Thoracic aorta (tissue), 2 donors: ENCODE results near the gene PTPN6. TPM values are rescaled to one million over a fixed set of nuclear protein-coding genes. Genes with fewer than 3 reads are reported as not detected.

Source experiments
- ATAC-seq: fragments of 150-250 bp; one replicate; pipeline ENCODE4 v1.8.0; 2017; ENCODE audit warnings: low read depth; ENCODE audit not compliant: insufficient number of reproducible peaks, low FRiP score
- DNase-seq: peaks from one replicate; pipeline ENCODE4 v3.0.0-alpha.2; 2020; ENCODE audit warnings: low spot score
- H3K27ac ChIP-seq, 2 donors: fragments of 200-600 bp; sonication (generic); 1 replicate in 1 of 2; 2 replicates in 1 of 2; pipeline ENCODE4 v1.5.1; 2016; ENCODE audit warnings: mild to moderate bottlenecking in 2 of 2, moderate library complexity in 2 of 2
- H3K27me3 ChIP-seq: fragments of 200-600 bp; sonication (generic); replicated peaks from 2 replicates; pipeline ENCODE4 v1.6.0; 2016; ENCODE audit warnings: mild to moderate bottlenecking; ENCODE audit not compliant: insufficient read depth
- H3K36me3 ChIP-seq: fragments of 200-600 bp; sonication (generic); one replicate; pipeline ENCODE4 v1.5.1; 2016
- H3K4me1 ChIP-seq, 2 donors: fragments of 200-600 bp; sonication (generic); 1 replicate in 1 of 2; 2 replicates in 1 of 2; pipeline versions ENCODE4 v1.5.1 to v1.6.0; 2016; ENCODE audit warnings: low read depth in 2 of 2, mild to moderate bottlenecking in 1 of 2; ENCODE audit not compliant: control insufficient read depth in 1 of 2
- H3K4me3 ChIP-seq: fragments of 200-600 bp; sonication (generic); 2 replicates; pipeline ENCODE4 v1.5.1; 2016; ENCODE audit warnings: mild to moderate bottlenecking
- H3K9me3 ChIP-seq: fragments of 200-600 bp; sonication (generic); 2 replicates; pipeline ENCODE4 v1.5.1; 2016
- CTCF ChIP-seq: fragments of 200-600 bp; sonication (generic); IDR thresholded peaks from one replicate; pipeline ENCODE4 v1.5.1; 2019; ENCODE audit warnings: antibody characterized with exemption
- total RNA-seq, 2 donors: library from RNA; depleted of rRNA; stranded (reverse); fragments of >200 nt; gene quantifications; one replicate each; pipeline versions ENCODE4 v1.1.0 to v1.2.3, GENCODE V29; 2016

PTPN6 gene
- total RNA-seq, 2 donors from 2014 or later, result 19.0 to 24.0 TPM

DNA sequence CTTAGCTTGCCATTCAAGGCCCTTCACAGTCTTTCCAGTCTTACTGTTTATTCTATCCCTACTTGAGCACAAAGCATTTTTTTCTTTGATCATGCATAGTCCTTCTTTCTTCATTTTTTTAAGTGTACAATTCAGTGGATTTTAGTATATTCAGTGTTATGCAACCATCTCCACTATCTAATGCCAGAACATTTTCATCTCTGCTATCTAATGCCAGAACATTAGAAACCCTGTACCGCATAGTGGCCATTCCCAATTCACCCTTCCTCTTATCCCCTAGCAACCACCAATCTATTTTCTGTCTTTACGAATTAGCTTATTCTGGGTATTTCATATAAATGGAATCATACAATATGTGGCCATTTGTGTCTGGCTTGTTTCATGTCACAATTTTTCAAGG is 53.7 kb downstream of the PTPN6 start:
- no peak overlapping the region for H3K4me3 ChIP-seq
- H3K27me3 ChIP-seq, result no peaks in the 10 kb centered on the region
- DNase-seq (no peak), ATAC-seq (no peak)
- H3K9me3 ChIP-seq, result no peaks in the 10 kb centered on the region
- no peaks in the 10 kb centered on the region for H3K4me1 ChIP-seq
- H3K27ac ChIP-seq, result no peak overlapping the region
- no peak for TF ChIP-seq CTCF
- no peaks in the 10 kb centered on the region for H3K36me3 ChIP-seq

- ATAC-seq (no peak), DNase-seq (no peak)
- H3K27me3 ChIP-seq, result no peaks in the 10 kb centered on the region
- no peaks in the 10 kb centered on the region for H3K4me1 ChIP-seq
- no peak for TF ChIP-seq CTCF
- H3K36me3 ChIP-seq, result no peaks in the 10 kb centered on the region
- no peaks in the 10 kb centered on the region for H3K9me3 ChIP-seq
- H3K27ac ChIP-seq, result no peak overlapping the region
- no peak overlapping the region for H3K4me3 ChIP-seq
Measured at GRCh38 chr12:7005311-7005710, 54.2 kb downstream of the PTPN6 start.

DNA sequence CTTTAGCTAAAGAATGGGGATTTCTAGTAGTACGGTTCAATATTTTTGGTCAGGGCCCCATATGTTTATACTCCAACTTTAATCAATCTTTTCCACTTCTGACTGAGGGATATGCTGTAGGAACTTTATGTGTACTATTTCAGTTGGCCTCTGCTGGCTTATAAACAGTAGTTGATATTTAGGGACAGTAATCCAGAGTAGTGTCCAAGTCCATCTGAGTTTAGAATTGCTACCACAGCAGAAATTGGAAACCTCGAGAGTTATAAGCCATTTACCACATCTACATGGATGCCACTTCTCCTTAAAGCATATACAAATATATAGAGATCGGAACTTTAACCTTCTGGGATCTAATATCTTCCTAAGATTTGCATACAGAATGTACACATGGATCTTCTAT is 55.5 kb downstream of the PTPN6 start:
- Histone ChIP-seq H3K4me1 (no peaks in the 10 kb centered on the region), H3K9me3 (no peaks in the 10 kb centered on the region), H3K4me3 (no peak overlapping the region), H3K36me3 (no peaks in the 10 kb centered on the region), H3K27ac (no peak overlapping the region), H3K27me3 (no peaks in the 10 kb centered on the region)
- ATAC-seq (no peak), DNase-seq (no peak)
- no peak for TF ChIP-seq CTCF

- H3K4me3 ChIP-seq, result no peak overlapping the region
- no peaks in the 10 kb centered on the region for H3K9me3 ChIP-seq
- H3K36me3 ChIP-seq, result no peaks in the 10 kb centered on the region
- no peaks in the 10 kb centered on the region for H3K27me3 ChIP-seq
- H3K27ac ChIP-seq, result no peak overlapping the region
- ATAC-seq (no peak), DNase-seq (no peak)
- no peaks in the 10 kb centered on the region for H3K4me1 ChIP-seq
- TF ChIP-seq CTCF, result no peak
Measured at GRCh38 chr12:7008864-7009263, 57.7 kb downstream of the PTPN6 start.

DNA sequence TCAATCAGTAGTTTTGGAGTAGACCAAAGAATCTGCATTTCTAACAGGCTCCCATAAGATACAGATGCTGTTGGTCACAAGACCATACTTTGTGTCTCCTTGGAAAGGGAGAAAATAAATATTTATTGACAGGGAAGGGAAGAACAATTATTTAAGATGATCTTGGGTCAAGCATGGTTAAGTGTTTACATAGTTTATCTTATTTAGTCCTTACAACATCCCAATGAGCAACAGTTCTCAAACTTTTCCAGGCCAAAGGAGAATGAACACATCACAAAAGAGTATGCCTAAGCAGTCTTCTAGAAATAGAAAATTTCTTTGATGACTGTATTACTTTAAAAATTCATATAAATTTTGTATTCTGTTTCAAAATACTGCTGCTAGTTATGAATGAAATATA is 58.4 kb downstream of the PTPN6 start:
- no peak overlapping the region for H3K27ac ChIP-seq
- no peaks in the 10 kb centered on the region for H3K27me3 ChIP-seq
- DNase-seq (no peak), ATAC-seq (no peak)
- no peaks in the 10 kb centered on the region for H3K4me1 ChIP-seq
- H3K36me3 ChIP-seq, result no peaks in the 10 kb centered on the region
- no peaks in the 10 kb centered on the region for H3K9me3 ChIP-seq
- no peak for TF ChIP-seq CTCF
- no peak overlapping the region for H3K4me3 ChIP-seq

Other genes starting within 250 kb of the PTPN6 start
- gene COPS7A, start 227.3 kb upstream of the PTPN6 start, total RNA-seq, result 10 to 100 TPM; 69.9 to 78.2 TPM
- 100 to 1,000 TPM; 129 to 179 TPM for gene MLF2, start 198.2 kb upstream of the PTPN6 start, total RNA-seq
- gene PTMS, start 185.0 kb upstream of the PTPN6 start, total RNA-seq, result 100 to 1,000 TPM; 168 to 186 TPM
- gene LAG3, start 178.8 kb upstream of the PTPN6 start, total RNA-seq, result 1 to 10 TPM in 1 of 2 donors, under 1 TPM in 1; 0.95 to 1.5 TPM
- 10 to 100 TPM; 22.3 to 25.0 TPM for gene CD4, start 161.8 kb upstream of the PTPN6 start, total RNA-seq
- gene GPR162, start 129.5 kb upstream of the PTPN6 start, total RNA-seq, result 1 to 10 TPM; 1.1 to 3.1 TPM
- gene P3H3, start 122.9 kb upstream of the PTPN6 start, total RNA-seq, result 10 to 100 TPM; 66.1 to 77.7 TPM
- gene GNB3, start 110.4 kb upstream of the PTPN6 start, total RNA-seq, result 10 to 100 TPM in 1 of 2 donors, 1 to 10 TPM in 1; 9.3 to 16.6 TPM
- gene CDCA3, start 100.1 kb upstream of the PTPN6 start, total RNA-seq, result 1 to 10 TPM; 1.8 to 1.9 TPM
- 10 to 100 TPM; 54.3 to 62.7 TPM for gene USP5, start 99.2 kb upstream of the PTPN6 start, total RNA-seq
- 100 to 1,000 TPM; 287 to 322 TPM for gene TPI1, start 83.8 kb upstream of the PTPN6 start, total RNA-seq
- 10 to 100 TPM in 1 of 2 donors, 1 to 10 TPM in 1; 9.2 to 19.1 TPM for gene SPSB2, start 78.1 kb upstream of the PTPN6 start, total RNA-seq
- gene LRRC23, start 46.5 kb upstream of the PTPN6 start, total RNA-seq, result 1 to 10 TPM; 8.5 TPM
- 10 to 100 TPM; 53.6 to 57.9 TPM for gene ENO2, start 36.8 kb upstream of the PTPN6 start, total RNA-seq
- 100 to 1,000 TPM; 109 to 163 TPM for gene ATN1, start 23.4 kb upstream of the PTPN6 start, total RNA-seq
- gene RNU7-1, start 7.5 kb upstream of the PTPN6 start, total RNA-seq, result not detected
- gene C12orf57, start 7.3 kb upstream of the PTPN6 start, total RNA-seq, result 100 to 1,000 TPM; 370 to 416 TPM
- 100 to 1,000 TPM; 103 to 139 TPM for gene PHB2, start 19.3 kb downstream of the PTPN6 start, total RNA-seq
- 10 to 100 TPM; 31.5 to 31.7 TPM for gene EMG1, start 19.6 kb downstream of the PTPN6 start, total RNA-seq
- gene LPCAT3, start 67.1 kb downstream of the PTPN6 start, total RNA-seq, result 10 to 100 TPM; 40.5 to 51.9 TPM
- gene C1S, start 109.4 kb downstream of the PTPN6 start, total RNA-seq, result 100 to 1,000 TPM; 456 to 715 TPM
- gene C1R, start 141.1 kb downstream of the PTPN6 start, total RNA-seq, result 100 to 1,000 TPM; 811 to 997 TPM
- gene C1RL, start 157.9 kb downstream of the PTPN6 start, total RNA-seq, result 100 to 1,000 TPM; 126 to 134 TPM
- gene RBP5, start 177.5 kb downstream of the PTPN6 start, total RNA-seq, result under 1 TPM in 1 of 2 donors, not detected in 1; 0.71 TPM
- gene CLSTN3, start 179.0 kb downstream of the PTPN6 start, total RNA-seq, result 10 to 100 TPM; 27.2 to 28.9 TPM
- 10 to 100 TPM; 34.5 to 42.2 TPM for gene PEX5, start 238.3 kb downstream of the PTPN6 start, total RNA-seq